Memory B cell (primary cell): Measurements from ENCODE around the gene DNAH12.
"Not testable (repeated sequence)": the region's sequence is repeated elsewhere in the genome, so short reads cannot be mapped to it uniquely, and the experiment has no call there.

ENCODE experiments used
- ATAC-seq: fragments of 150-1000 bp; cut with Tn5 transposase; 2 replicates; pipeline ENCODE4 v1.10.0; 2021; ENCODE audit warnings: low read depth, mild to moderate bottlenecking, moderate library complexity
- DNase-seq, 2 donors: peaks; one replicate each; pipeline ENCODE4 v3.0.0; 2022; ENCODE audit warnings: low spot score in 2 of 2
- H3K27ac Mint-ChIP-seq: one replicate; pipeline ENCODE4 v1.8.0; 2022; ENCODE audit warnings: mild to moderate bottlenecking, moderate library complexity, mixed read lengths
- H3K27me3 Mint-ChIP-seq: one replicate; pipeline ENCODE4 v1.8.0; 2022; ENCODE audit warnings: mixed read lengths
- H3K36me3 Mint-ChIP-seq: one replicate; pipeline ENCODE4 v1.8.0; 2022; ENCODE audit warnings: mild to moderate bottlenecking, mixed read lengths
- H3K4me1 Mint-ChIP-seq: one replicate; pipeline ENCODE4 v1.8.0; 2022; ENCODE audit warnings: mixed read lengths
- H3K4me3 Mint-ChIP-seq: one replicate; pipeline ENCODE4 v1.8.0; 2022; ENCODE audit warnings: mild to moderate bottlenecking, moderate library complexity, mixed read lengths
- H3K9me3 Mint-ChIP-seq: one replicate; pipeline ENCODE4 v1.8.0; 2022; ENCODE audit warnings: mixed read lengths

DNAH12 gene

GRCh38 chr3:57464801-57465200 lies 79.3 kb downstream of the DNAH12 start:
- DNase-seq (no peak), ATAC-seq (no peak)
- Mint-ChIP-seq H3K4me1 (no peaks in the 10 kb centered on the region), H3K27me3 (peaks cover 7% of the 10 kb centered on the region), H3K27ac (no peak overlapping the region), H3K36me3 (no peaks in the 10 kb centered on the region), H3K9me3 (no peaks in the 10 kb centered on the region), H3K4me3 (no peak overlapping the region)

- DNase-seq (no peak), ATAC-seq (no peak)
- no peaks in the 10 kb centered on the region for H3K36me3 Mint-ChIP-seq
- H3K4me3 Mint-ChIP-seq, result no peak overlapping the region
- H3K27me3 Mint-ChIP-seq, result peaks cover 9% of the 10 kb centered on the region
- H3K4me1 Mint-ChIP-seq, result no peaks in the 10 kb centered on the region
- no peak overlapping the region for H3K27ac Mint-ChIP-seq
- no peaks in the 10 kb centered on the region for H3K9me3 Mint-ChIP-seq
Measured at GRCh38 chr3:57464011-57464410, 80.1 kb downstream of the DNAH12 start.

GRCh38 chr3:57451150-57451846 lies 92.8 kb downstream of the DNAH12 start:
- H3K27ac Mint-ChIP-seq, result no peak overlapping the region
- no peak overlapping the region for H3K4me3 Mint-ChIP-seq
- ATAC-seq (no peak), DNase-seq (no peak)
- H3K4me1 Mint-ChIP-seq, result no peaks in the 10 kb centered on the region
- H3K27me3 Mint-ChIP-seq, result peaks cover 7% of the 10 kb centered on the region
- H3K9me3 Mint-ChIP-seq, result no peaks in the 10 kb centered on the region
- no peaks in the 10 kb centered on the region for H3K36me3 Mint-ChIP-seq

GRCh38 chr3:57449276-57449847 lies 94.8 kb downstream of the DNAH12 start:
- ATAC-seq, DNase-seq, H3K4me3 Mint-ChIP-seq, H3K27me3 Mint-ChIP-seq, H3K36me3 Mint-ChIP-seq, H3K4me1 Mint-ChIP-seq, H3K9me3 Mint-ChIP-seq, H3K27ac Mint-ChIP-seq: not testable (repeated sequence)

GRCh38 chr3:57448489-57448888 lies 95.7 kb downstream of the DNAH12 start:
- not testable (repeated sequence) for H3K4me1 Mint-ChIP-seq, DNase-seq, H3K27ac Mint-ChIP-seq, H3K27me3 Mint-ChIP-seq, H3K4me3 Mint-ChIP-seq, H3K36me3 Mint-ChIP-seq, H3K9me3 Mint-ChIP-seq, ATAC-seq

GRCh38 chr3:57446318-57446841 lies 97.8 kb downstream of the DNAH12 start:
- H3K4me3 Mint-ChIP-seq, result no peak overlapping the region
- no peaks in the 10 kb centered on the region for H3K9me3 Mint-ChIP-seq
- no peaks in the 10 kb centered on the region for H3K4me1 Mint-ChIP-seq
- ATAC-seq, result no peak
- H3K36me3 Mint-ChIP-seq, result no peaks in the 10 kb centered on the region
- no peak overlapping the region for H3K27ac Mint-ChIP-seq
- H3K27me3 Mint-ChIP-seq, result peaks cover 1% of the 10 kb centered on the region
- DNase-seq, result no peak

GRCh38 chr3:57444469-57444868 lies 99.7 kb downstream of the DNAH12 start:
- Mint-ChIP-seq H3K36me3 (peaks cover 2% of the 10 kb centered on the region), H3K4me1 (no peaks in the 10 kb centered on the region), H3K4me3 (no peak overlapping the region), H3K27ac (no peak overlapping the region), H3K9me3 (peaks cover 5% of the 10 kb centered on the region), H3K27me3 (peaks cover 8% of the 10 kb centered on the region)
- DNase-seq (no peak), ATAC-seq (no peak)

GRCh38 chr3:57440144-57440543 lies 104.0 kb downstream of the DNAH12 start:
- not testable (repeated sequence) for H3K9me3 Mint-ChIP-seq, H3K27ac Mint-ChIP-seq, H3K36me3 Mint-ChIP-seq, H3K4me3 Mint-ChIP-seq, H3K4me1 Mint-ChIP-seq, ATAC-seq, DNase-seq
- peaks cover 14% of the 10 kb centered on the region for H3K27me3 Mint-ChIP-seq

- not testable (repeated sequence) for ATAC-seq, H3K27ac Mint-ChIP-seq
Measured at GRCh38 chr3:57438460-57438859, 105.7 kb downstream of the DNAH12 start.

GRCh38 chr3:57436195-57436761 lies 107.9 kb downstream of the DNAH12 start:
- H3K4me1 Mint-ChIP-seq, result no peaks in the 10 kb centered on the region
- peaks cover 5% of the 10 kb centered on the region for H3K9me3 Mint-ChIP-seq
- ATAC-seq (no peak), DNase-seq (no peak)
- peaks cover 2% of the 10 kb centered on the region for H3K36me3 Mint-ChIP-seq
- no peak overlapping the region for H3K4me3 Mint-ChIP-seq
- H3K27me3 Mint-ChIP-seq, result peaks cover 16% of the 10 kb centered on the region
- H3K27ac Mint-ChIP-seq, result no peak overlapping the region

More at GRCh38 chr3:57438460-57438859, 105.7 kb downstream of the DNAH12 start:
- H3K4me1 Mint-ChIP-seq, H3K9me3 Mint-ChIP-seq, H3K4me3 Mint-ChIP-seq, DNase-seq, H3K36me3 Mint-ChIP-seq: not testable (repeated sequence)
- H3K27me3 Mint-ChIP-seq, result peaks cover 14% of the 10 kb centered on the region

- H3K4me1 Mint-ChIP-seq, result no peaks in the 10 kb centered on the region
- H3K27ac Mint-ChIP-seq, result no peak overlapping the region
- peaks cover 8% of the 10 kb centered on the region for H3K27me3 Mint-ChIP-seq
- ATAC-seq, result no peak
- H3K4me3 Mint-ChIP-seq, result no peak overlapping the region
- H3K9me3 Mint-ChIP-seq, result no peaks in the 10 kb centered on the region
- H3K36me3 Mint-ChIP-seq, result no peaks in the 10 kb centered on the region
- no peak for DNase-seq
Measured at GRCh38 chr3:57434041-57434440, 110.1 kb downstream of the DNAH12 start.

- no peak for DNase-seq
- no peak overlapping the region for H3K4me3 Mint-ChIP-seq
- peaks cover 4% of the 10 kb centered on the region for H3K27me3 Mint-ChIP-seq
- no peaks in the 10 kb centered on the region for H3K9me3 Mint-ChIP-seq
- no peaks in the 10 kb centered on the region for H3K4me1 Mint-ChIP-seq
- no peak overlapping the region for H3K27ac Mint-ChIP-seq
- no peaks in the 10 kb centered on the region for H3K36me3 Mint-ChIP-seq
- ATAC-seq, result no peak
Measured at GRCh38 chr3:57423335-57423734, 120.8 kb downstream of the DNAH12 start.

- H3K4me3 Mint-ChIP-seq, result no peak overlapping the region
- H3K9me3 Mint-ChIP-seq, result no peaks in the 10 kb centered on the region
- H3K27me3 Mint-ChIP-seq, result peaks cover 4% of the 10 kb centered on the region
- ATAC-seq (no peak), DNase-seq (no peak)
- H3K27ac Mint-ChIP-seq, result no peak overlapping the region
- H3K36me3 Mint-ChIP-seq, result no peaks in the 10 kb centered on the region
- H3K4me1 Mint-ChIP-seq, result no peaks in the 10 kb centered on the region
Measured at GRCh38 chr3:57421336-57421735, 122.8 kb downstream of the DNAH12 start.

- no peak for ATAC-seq
- peaks cover 4% of the 10 kb centered on the region for H3K27me3 Mint-ChIP-seq
- H3K9me3 Mint-ChIP-seq, result no peaks in the 10 kb centered on the region
- no peaks in the 10 kb centered on the region for H3K4me1 Mint-ChIP-seq
- H3K27ac Mint-ChIP-seq, result no peak overlapping the region
- H3K36me3 Mint-ChIP-seq, result no peaks in the 10 kb centered on the region
- no peak for DNase-seq
- no peak overlapping the region for H3K4me3 Mint-ChIP-seq
Measured at GRCh38 chr3:57420001-57420400, 124.1 kb downstream of the DNAH12 start.
